GM12878 (cell line): ENCODE results near the gene IL6R. TPM values are rescaled to one million over a fixed set of nuclear protein-coding genes. Genes with fewer than 3 reads are reported as not detected.

Experiments
- ATAC-seq: fragments of 200-7000 bp; cut with Tn5 transposase; 3 replicates; pipeline ENCODE4 v1.9.1; 2020; ENCODE audit warnings: mild to moderate bottlenecking, moderate library complexity
- BruUV-seq: library from RNA; stranded (reverse); fragments of 400-500 nt; replicated peaks from 2 replicates; lab custom pipeline; 2021; lab: Mats Ljungman, UMichigan
- CTCF ChIA-PET: fragments of 300-600 bp; sonication (Branson Sonifier 250); formaldehyde crosslinking; extraction: SDS; loops from one replicate; lab custom pipeline; 2021; ENCODE audit warnings: inconsistent platforms; lab: Yijun Ruan, JAX
- POLR2A ChIA-PET: fragments of 350-600 bp; formaldehyde crosslinking; extraction: SDS; loops from one replicate; lab custom pipeline; 2021; ENCODE audit warnings: inconsistent platforms; lab: Charles Lee
- RAD21 ChIA-PET: fragments of 300-600 bp; sonication (Branson Sonifier 250); formaldehyde crosslinking; loops from one replicate; lab custom pipeline; 2023; ENCODE audit warnings: antibody characterized with exemption; ENCODE audit not compliant: unreplicated experiment; lab: Charles Lee
- SMC1A ChIA-PET: fragments of 300-600 bp; sonication (Branson Sonifier 250); formaldehyde crosslinking; loops from one replicate; lab custom pipeline; 2023; ENCODE audit not compliant: unreplicated experiment, uncharacterized antibody; lab: Charles Lee
- DNase-seq: peaks from one replicate; pipeline ENCODE4 v3.0.0-alpha.2; 2011; ENCODE audit warnings: low read depth, low spot score
- FAIRE-seq: peaks from 3 replicates; lab custom pipeline; 2011; peaks lifted over from hg19 to GRCh38; lab: Jason Lieb, UNC
- H2AFZ ChIP-seq: 2 replicates; pipeline ENCODE4 v1.6.0; 2011; ENCODE audit warnings: low read depth, low read length, control low read depth; ENCODE audit not compliant: control insufficient read depth
- H3K27ac ChIP-seq: 2 replicates; pipeline ENCODE4 v1.5.1; 2011; ENCODE audit warnings: control low read depth; ENCODE audit not compliant: control insufficient read depth, insufficient read depth
- H3K27me3 ChIP-seq, 2 experiments: replicated peaks in 1 of 2; 2 replicates each; pipeline versions ENCODE4 v1.6.0 to v1.6.1; 2011; ENCODE audit warnings: low read length in 1 of 2; ENCODE audit not compliant: control insufficient read depth in 2 of 2, insufficient read depth in 2 of 2
- H3K36me3 ChIP-seq, 2 experiments: 2 replicates each; pipeline ENCODE4 v1.5.1; 2011; ENCODE audit warnings: low read length in 1 of 2; ENCODE audit not compliant: control insufficient read depth in 2 of 2, insufficient read depth in 2 of 2
- H3K4me1 ChIP-seq: 2 replicates; pipeline ENCODE4 v1.6.1; 2011; ENCODE audit warnings: mild to moderate bottlenecking, low read length, moderate library complexity, mixed read lengths; ENCODE audit not compliant: control insufficient read depth, insufficient read depth
- H3K4me2 ChIP-seq: 2 replicates; pipeline ENCODE4 v1.6.0; 2011; ENCODE audit warnings: control low read depth; ENCODE audit not compliant: control insufficient read depth, insufficient read depth
- H3K4me3 ChIP-seq: fragments of 200-600 bp; sonication (generic); 2 replicates; pipeline ENCODE4 v1.5.1; 2016
- H3K79me2 ChIP-seq: 2 replicates; pipeline ENCODE4 v1.6.0; 2011; ENCODE audit warnings: low read length; ENCODE audit not compliant: control insufficient read depth, insufficient read depth
- H3K9ac ChIP-seq: 2 replicates; pipeline ENCODE4 v1.8.0; 2011; ENCODE audit warnings: low read length, control low read depth, mixed read lengths; ENCODE audit not compliant: control insufficient read depth, insufficient read depth
- H3K9me3 ChIP-seq: replicated peaks from 3 replicates; pipeline ENCODE4 v1.5.1; 2011; ENCODE audit warnings: mild to moderate bottlenecking, low read length; ENCODE audit not compliant: control insufficient read depth, insufficient read depth
- H4K20me1 ChIP-seq: 2 replicates; pipeline ENCODE4 v1.6.0; 2011; ENCODE audit not compliant: control insufficient read depth, insufficient read depth
- BMI1 ChIP-seq: fragments of 450-650 bp; IDR thresholded peaks from 2 replicates; pipeline ENCODE4 v1.6.1; 2016; ENCODE audit warnings: mild to moderate bottlenecking, moderate library complexity, borderline replicate concordance
- BRCA1 ChIP-seq: IDR thresholded peaks from 2 replicates; pipeline ENCODE4 v1.6.1; 2011; ENCODE audit warnings: low read depth, low read length, improper control_type of control experiment
- CHD1 ChIP-seq: IDR thresholded peaks from 2 replicates; pipeline ENCODE4 v1.6.1; 2012; ENCODE audit warnings: low read depth, low read length, improper control_type of control experiment
- CHD4 ChIP-seq: fragments of 200-600 bp; sonication (generic); IDR thresholded peaks from 2 replicates; pipeline ENCODE4 v1.6.1; 2016; ENCODE audit warnings: mild to moderate bottlenecking
- HDAC2 ChIP-seq: fragments of 200-600 bp; sonication (generic); IDR thresholded peaks from 2 replicates; pipeline ENCODE4 v1.6.1; 2017
- MAX ChIP-seq: IDR thresholded peaks from 2 replicates; pipeline ENCODE4 v1.6.1; 2012; ENCODE audit warnings: low read depth, low read length, improper control_type of control experiment
- MTA2 ChIP-seq: fragments of 450-650 bp; IDR thresholded peaks from 2 replicates; pipeline ENCODE4 v1.6.1; 2016; ENCODE audit warnings: low read depth, mild to moderate bottlenecking, moderate library complexity
- PKNOX1 ChIP-seq: fragments of 450-650 bp; IDR thresholded peaks from 2 replicates; pipeline ENCODE4 v1.6.1; 2016; ENCODE audit warnings: mild to moderate bottlenecking
- RB1 ChIP-seq: fragments of 450-650 bp; formaldehyde crosslinking; IDR thresholded peaks from 2 replicates; pipeline ENCODE4 v1.6.1; 2017; ENCODE audit warnings: mild to moderate bottlenecking, borderline replicate concordance
- RBBP5 ChIP-seq: fragments of 200-600 bp; sonication (generic); conservative IDR thresholded peaks from 2 replicates; pipeline ENCODE4 v1.6.1; 2016
- SIX5 ChIP-seq: IDR thresholded peaks from 2 replicates; pipeline ENCODE4 v1.6.1; 2011; ENCODE audit warnings: mild to moderate bottlenecking, low read depth, low read length, moderate library complexity; ENCODE audit not compliant: severe bottlenecking
- SPI1 ChIP-seq: IDR thresholded peaks from 2 replicates; pipeline ENCODE4 v1.6.1; 2011; ENCODE audit warnings: low read depth, mild to moderate bottlenecking, low read length, moderate library complexity, borderline replicate concordance; ENCODE audit not compliant: insufficient read depth
- ZBTB40 ChIP-seq: fragments of 450-650 bp; IDR thresholded peaks from 2 replicates; pipeline ENCODE4 v1.6.1; 2016; ENCODE audit warnings: mild to moderate bottlenecking, moderate library complexity, borderline replicate concordance
- WGBS: methylation state at CpG from one replicate; pipeline ENCODE4 v1.1.6; 2016; ENCODE audit warnings: low lambda C conversion rate; ENCODE audit not compliant: insufficient replicate concordance, insufficient coverage; ENCODE audit errors: missing lambda C conversion rate; 5-methylcytosine and 5-hydroxymethylcytosine counted together
- in situ Hi-C: fragments of 300-500 bp; cut with MboI; formaldehyde crosslinking; loops from 9 replicates; pipeline ENCODE4 v1.14.3; 2018; ENCODE audit warnings: mixed read lengths
- intact Hi-C: fragments of 100-400 bp; cut with micrococcal nuclease; formaldehyde crosslinking; loops from one replicate; pipeline ENCODE4 v1.14.2; 2022; ENCODE audit not compliant: unreplicated experiment
- polyA plus RNA-seq, 11 experiments: library from polyadenylated mRNA; depleted of rRNA in 4 of 11; unstranded in 6 of 11; stranded (reverse) in 5 of 11; fragments of >200 nt; fragmentation: Nextera tagmentation in 4 of 11; fragmentation: Illumina TruSeq in 1 of 11; extraction: Ambion mirVana in 4 of 11; extraction: Trizol in 1 of 11; gene quantifications; 1 replicate in 1 of 11; 2 replicates in 10 of 11; pipeline versions ENCODE4 v1.2.1 to v1.2.3, GENCODE V29; 2011 to 2016; ENCODE audit warnings: inconsistent platforms in 2 of 11, missing spikeins in 2 of 11, low read depth in 1 of 11
- total RNA-seq, 4 experiments: library from RNA; depleted of rRNA in 3 of 4; stranded (reverse); fragments of >200 nt in 3 of 4; fragmentation: Illumina TruSeq in 1 of 4; extraction: Trizol in 1 of 4; gene quantifications; 2 replicates each; pipeline versions ENCODE4 v1.2.1 to v1.2.3, GENCODE V29; 2013 to 2021

Gene IL6R
- total and polyA plus RNA-seq, 10 of the 15 experiments (the other 5 are each of a cell fraction or from before 2014, with no cell fraction given): 1.9 to 43.4 (median 17.5) TPM

- Histone ChIP-seq H3K27ac (no peak overlapping the region), H3K9ac (no peak overlapping the region), H3K27me3 (no peaks in the 10 kb centered on the region), H4K20me1 (no peaks in the 10 kb centered on the region; the same call in 1 of the 2 replicates), H3K4me2 (no peak overlapping the region), H3K79me2 (no peaks in the 10 kb centered on the region; the same call in 1 of the 2 replicates), H3K36me3 (no peaks in the 10 kb centered on the region), H3K4me1 (peaks cover 17% of the 10 kb centered on the region), H2AFZ (no peak overlapping the region), H3K4me3 (no peak overlapping the region), H3K9me3 (no peaks in the 10 kb centered on the region)
- SMC1A ChIA-PET: interaction anchor here (1.2 to 1.6 kb wide), 2 partner anchors 14 to 15 kb away, joined by 3 to 7 read pairs; no protein-coding TSS in a partner anchor
- ATAC-seq (no peak), FAIRE-seq (no peak), DNase-seq (no peak)
- in situ Hi-C loops: no loop called here
- no TSS peak for BruUV-seq
- TF ChIP-seq CHD4: no peak
- intact Hi-C loops: no loop called here
- CTCF ChIA-PET: interaction anchor here (1.6 kb wide), 1 partner anchor 15 kb away, joined by 5 read pairs; no protein-coding TSS in a partner anchor
- 71% methylated on average over 7 of the region's 7 CpGs for WGBS
- RAD21 ChIA-PET: interaction anchor here (0.8 kb wide), 1 partner anchor 21 kb away, joined by 3 read pairs; no protein-coding TSS in a partner anchor
- POLR2A ChIA-PET: no interaction called here
These were observed 18.8 kb downstream of the IL6R start for GRCh38 chr1:154423988-154424326.

GRCh38 chr1:154425172-154425571 is 20.0 kb downstream of the IL6R start:
- no peaks in the 10 kb centered on the region; the same call in 1 of the 2 replicates for H4K20me1 ChIP-seq
- POLR2A ChIA-PET: interaction anchor here (0.6 to 0.7 kb wide), 2 partner anchors 18 to 528 kb away, joined by 3 read pairs; no protein-coding TSS in a partner anchor
- TF ChIP-seq HDAC2: no peak
- TF ChIP-seq CHD1: no peak
- TF ChIP-seq SIX5: no peak
- no peak for TF ChIP-seq SPI1
- TF ChIP-seq BMI1: no peak
- no peak for TF ChIP-seq BRCA1
- TF ChIP-seq MTA2: no peak
- no peak for TF ChIP-seq ZBTB40
- TF ChIP-seq RBBP5: no peak
- TF ChIP-seq PKNOX1: no peak
- TF ChIP-seq RB1: no peak
- no peak for TF ChIP-seq MAX

More at GRCh38 chr1:154425172-154425571, 20.0 kb downstream of the IL6R start:
- intact Hi-C loops: no loop called here
- Histone ChIP-seq H3K4me1 (peaks cover 8% of the 10 kb centered on the region), H3K36me3 (no peaks in the 10 kb centered on the region), H3K4me3 (no peak overlapping the region), H3K4me2 (no peak overlapping the region), H3K79me2 (no peaks in the 10 kb centered on the region), H3K27ac (no peak overlapping the region), H3K27me3 (no peaks in the 10 kb centered on the region), H3K9me3 (no peaks in the 10 kb centered on the region), H2AFZ (no peak overlapping the region), H3K9ac (no peak overlapping the region)
- SMC1A ChIA-PET: interaction anchor here (0.6 kb wide), 1 partner anchor 46 kb away, joined by 3 read pairs; no protein-coding TSS in a partner anchor
- in situ Hi-C loops: no loop called here
- 75% methylated on average over 6 of the region's 6 CpGs for WGBS
- no TSS peak for BruUV-seq
- ATAC-seq: no peak
- FAIRE-seq: no peak
- no peak for DNase-seq
- CTCF ChIA-PET: interaction anchor here (1.0 to 1.4 kb wide), 2 partner anchors 19 to 54 kb away, joined by 3 to 4 read pairs; no protein-coding TSS in a partner anchor
- RAD21 ChIA-PET: no interaction called here
